Mammary epithelial cell (primary cell): ENCODE data around the gene PCDHA7.

ENCODE experiments used
- EZH2 ChIP-seq: IDR thresholded peaks from 2 replicates; pipeline ENCODE4 v1.6.1; 2012; ENCODE audit warnings: low read length, inconsistent platforms, borderline replicate concordance
- TF ChIP-seq, protein P1 (sequence below), 2 donors: IDR thresholded peaks in 1 of 2; conservative IDR thresholded peaks in 1 of 2; 2 replicates each; pipeline ENCODE4 v1.5.1; 2011 to 2012; ENCODE audit warnings: inconsistent platforms in 2 of 2, low read length in 2 of 2, mild to moderate bottlenecking in 2 of 2, control low read depth in 1 of 2, low read depth in 1 of 2; ENCODE audit not compliant: insufficient read depth in 1 of 2; ENCODE audit errors: extremely low read depth in 1 of 2

DNA sequence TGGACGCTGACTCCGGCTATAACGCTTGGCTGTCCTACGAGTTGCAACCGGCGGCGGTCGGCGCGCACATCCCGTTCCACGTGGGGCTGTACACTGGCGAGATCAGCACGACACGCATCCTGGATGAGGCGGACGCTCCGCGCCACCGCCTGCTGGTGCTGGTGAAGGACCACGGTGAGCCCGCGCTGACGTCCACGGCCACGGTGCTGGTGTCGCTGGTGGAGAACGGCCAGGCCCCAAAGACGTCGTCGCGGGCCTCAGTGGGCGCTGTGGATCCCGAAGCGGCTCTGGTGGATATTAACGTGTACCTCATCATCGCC, 43.2 kb downstream of the PCDHA7 start:
- TF ChIP-seq, protein P1, sequence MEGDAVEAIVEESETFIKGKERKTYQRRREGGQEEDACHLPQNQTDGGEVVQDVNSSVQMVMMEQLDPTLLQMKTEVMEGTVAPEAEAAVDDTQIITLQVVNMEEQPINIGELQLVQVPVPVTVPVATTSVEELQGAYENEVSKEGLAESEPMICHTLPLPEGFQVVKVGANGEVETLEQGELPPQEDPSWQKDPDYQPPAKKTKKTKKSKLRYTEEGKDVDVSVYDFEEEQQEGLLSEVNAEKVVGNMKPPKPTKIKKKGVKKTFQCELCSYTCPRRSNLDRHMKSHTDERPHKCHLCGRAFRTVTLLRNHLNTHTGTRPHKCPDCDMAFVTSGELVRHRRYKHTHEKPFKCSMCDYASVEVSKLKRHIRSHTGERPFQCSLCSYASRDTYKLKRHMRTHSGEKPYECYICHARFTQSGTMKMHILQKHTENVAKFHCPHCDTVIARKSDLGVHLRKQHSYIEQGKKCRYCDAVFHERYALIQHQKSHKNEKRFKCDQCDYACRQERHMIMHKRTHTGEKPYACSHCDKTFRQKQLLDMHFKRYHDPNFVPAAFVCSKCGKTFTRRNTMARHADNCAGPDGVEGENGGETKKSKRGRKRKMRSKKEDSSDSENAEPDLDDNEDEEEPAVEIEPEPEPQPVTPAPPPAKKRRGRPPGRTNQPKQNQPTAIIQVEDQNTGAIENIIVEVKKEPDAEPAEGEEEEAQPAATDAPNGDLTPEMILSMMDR (conservative IDR thresholded peaks at IDR 0.05 in 1 of 2, IDR thresholded peaks at IDR 0.05 in 1 of 2; ENCODE audit: extremely low read depth in 1 of 2, insufficient read depth in 1 of 2, low read depth in 1 of 2, low read length in 2 of 2) = no peak
- no peak for TF ChIP-seq EZH2
